NB4 (cell line): ENCODE data around the gene DMWD.

Experiments
- CTCF ChIP-seq: IDR thresholded peaks from one replicate; pipeline ENCODE4 v1.5.1; 2012; ENCODE audit warnings: low read depth, low read length
- MAX ChIP-seq: IDR thresholded peaks from 2 replicates; pipeline ENCODE4 v1.6.1; 2011; ENCODE audit warnings: low read depth, low read length
- MYC ChIP-seq: IDR thresholded peaks from 2 replicates; pipeline ENCODE4 v1.6.1; 2011; ENCODE audit warnings: low read depth, low read length
- POLR2A ChIP-seq: IDR thresholded peaks from 2 replicates; pipeline ENCODE4 v1.6.1; 2011; ENCODE audit warnings: mild to moderate bottlenecking; ENCODE audit not compliant: insufficient read length; ENCODE audit errors: extremely low read depth

- TF ChIP-seq POLR2A (peak; percentile 52), MAX (peak; percentile 41), CTCF (no peak), MYC (no peak; the same call in 1 of the 2 replicates)
Observed at GRCh38 chr19:45792470-45793177, at the start of gene DMWD.
